Smooth muscle cell (in vitro differentiated cells): ENCODE data around the gene DIO1. TPM values are rescaled to one million over a fixed set of nuclear protein-coding genes. Genes with fewer than 3 reads are reported as not detected.

ENCODE experiments used
- DNase-seq: peaks from one replicate; lab custom pipeline; 2025; ENCODE audit not compliant: unreplicated experiment; lab: John Stamatoyannopoulos, UW
- H2AFZ ChIP-seq: fragments of 200-600 bp; sonication (generic); 2 replicates; pipeline ENCODE4 v1.6.0; 2016; ENCODE audit warnings: antibody characterized with exemption, low read depth, mild to moderate bottlenecking
- H3F3A ChIP-seq: fragments of 200-600 bp; sonication (generic); 2 replicates; pipeline ENCODE4 v1.6.0; 2017; ENCODE audit warnings: antibody characterized with exemption, low read depth
- H3K27ac ChIP-seq: fragments of 200-600 bp; sonication (generic); 2 replicates; pipeline ENCODE4 v1.5.1; 2016; ENCODE audit warnings: low read depth, mild to moderate bottlenecking
- H3K27me3 ChIP-seq: fragments of 200-600 bp; sonication (generic); 2 replicates; pipeline ENCODE4 v1.6.1; 2016; ENCODE audit warnings: low read depth, mild to moderate bottlenecking
- H3K36me3 ChIP-seq: fragments of 200-600 bp; sonication (generic); 2 replicates; pipeline ENCODE4 v1.5.1; 2016; ENCODE audit warnings: low read depth
- H3K4me1 ChIP-seq: fragments of 200-600 bp; sonication (generic); 2 replicates; pipeline ENCODE4 v1.5.1; 2016; ENCODE audit warnings: low read depth
- H3K4me2 ChIP-seq: fragments of 200-600 bp; sonication (generic); 2 replicates; pipeline ENCODE4 v1.6.0; 2016; ENCODE audit warnings: mild to moderate bottlenecking
- H3K4me3 ChIP-seq: fragments of 200-600 bp; sonication (generic); 2 replicates; pipeline ENCODE4 v1.5.1; 2016; ENCODE audit warnings: mild to moderate bottlenecking
- H3K79me2 ChIP-seq: fragments of 200-600 bp; sonication (generic); 2 replicates; pipeline ENCODE4 v1.6.0; 2016; ENCODE audit warnings: low read depth, mild to moderate bottlenecking
- H3K9ac ChIP-seq: fragments of 200-600 bp; sonication (generic); 2 replicates; pipeline ENCODE4 v1.6.0; 2016; ENCODE audit warnings: low read depth
- H3K9me3 ChIP-seq: fragments of 200-600 bp; sonication (generic); replicated peaks from 2 replicates; pipeline ENCODE4 v1.5.1; 2016; ENCODE audit warnings: low read depth
- H4K20me1 ChIP-seq: fragments of 200-600 bp; sonication (generic); 2 replicates; pipeline ENCODE4 v1.6.0; 2016; ENCODE audit warnings: low read depth
- WGBS: methylation state at CpG from one replicate; pipeline ENCODE4 v1.1.7; 2016; ENCODE audit warnings: low lambda C conversion rate; 5-methylcytosine and 5-hydroxymethylcytosine counted together
- polyA plus RNA-seq: library from polyadenylated mRNA; unstranded; fragments of >200 nt; fragmentation: Nextera tagmentation; extraction: Ambion mirVana; gene quantifications from 2 replicates; pipeline ENCODE4 v1.2.1, GENCODE V29; 2016
- total RNA-seq: library from RNA; depleted of rRNA; stranded (reverse); fragments of >200 nt; gene quantifications from 2 replicates; pipeline ENCODE4 v1.2.3, GENCODE V29; 2014
- TF ChIP-seq, protein P1 (sequence below): fragments of 200-600 bp; sonication (generic); IDR thresholded peaks from 2 replicates; pipeline ENCODE4 v1.5.1; 2017; ENCODE audit warnings: borderline replicate concordance, mild to moderate bottlenecking, antibody characterized with exemption; ENCODE audit not compliant: insufficient read depth, poor library complexity, severe bottlenecking

The DIO1 gene
- total and polyA plus RNA-seq, 2 experiments from 2014 or later: 0.16 TPM; not detected in 1

DNA sequence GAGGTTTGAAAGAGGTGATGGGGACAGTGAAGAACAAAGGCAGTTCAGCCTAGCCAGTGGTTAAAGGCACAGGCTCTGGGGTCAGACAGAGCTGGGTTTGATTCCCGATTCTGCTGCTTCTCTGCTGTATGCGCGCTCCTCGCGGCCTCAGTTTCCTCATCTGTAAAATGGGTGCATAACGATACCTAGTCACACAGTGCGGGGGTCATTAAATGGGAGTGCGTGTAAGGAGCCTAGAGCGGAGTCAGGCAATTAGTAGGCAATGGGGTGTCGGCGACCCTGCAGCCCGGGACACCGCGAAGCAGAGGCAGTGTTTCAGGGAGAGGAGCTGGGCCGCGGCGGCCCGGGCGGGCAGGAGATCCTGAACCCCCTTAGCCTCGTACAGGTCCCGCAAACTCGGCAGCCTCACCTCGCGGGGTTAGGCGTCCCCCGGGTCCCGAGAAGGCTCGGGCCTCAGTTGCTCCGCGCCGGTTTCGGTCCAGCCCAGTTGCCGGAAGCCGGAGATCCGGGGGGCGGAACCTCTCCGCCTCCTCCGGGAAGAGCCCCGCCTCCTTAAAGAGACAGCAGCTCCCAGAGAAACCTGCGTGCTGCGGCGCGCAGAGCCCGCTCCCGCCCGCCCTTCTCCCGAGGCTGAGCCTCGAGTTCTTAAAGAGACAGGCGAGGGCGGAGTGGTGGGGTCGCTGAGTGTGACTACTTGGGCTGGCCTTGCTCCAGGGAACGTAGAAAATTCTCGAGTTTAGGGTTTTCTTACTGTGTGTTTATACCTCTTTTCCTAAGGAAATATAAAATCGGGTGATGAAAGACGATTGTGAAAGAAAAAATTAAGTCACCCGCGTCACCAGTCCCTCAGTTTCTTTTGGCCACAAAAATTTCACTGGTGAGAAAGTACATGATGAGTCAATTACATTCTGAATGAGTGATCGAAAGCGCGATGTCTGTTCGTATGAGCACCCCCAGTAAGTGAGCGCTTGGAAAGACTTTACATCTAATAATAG is 4.4 kb upstream of the DIO1 start, which contains the start of gene YIPF1:
Gene YIPF1, minus strand, starts transcription at position 494 of the 995 bp plus-strand sequence. CDS start 860 bp downstream, outside the sequence.
- no peaks in the 10 kb centered on the region for H3K27me3 ChIP-seq
- peaks cover 6% of the 10 kb centered on the region for H3K4me1 ChIP-seq
- no peaks in the 10 kb centered on the region for H4K20me1 ChIP-seq
- H3K9me3 ChIP-seq: no peaks in the 10 kb centered on the region
- H3K4me2 ChIP-seq: peak within 1 kb of the TSS; percentile 80
- H3K27ac ChIP-seq: peak within 1 kb of the TSS; percentile 93
- peak within 1 kb of the TSS; percentile 90 for H3K9ac ChIP-seq
- H3K79me2 ChIP-seq: no peaks in the 10 kb centered on the region
- H3K36me3 ChIP-seq: no peaks in the 10 kb centered on the region
- peak within 1 kb of the TSS; percentile 90 for H3K4me3 ChIP-seq
- peak within 1 kb of the TSS; percentile 97 for H2AFZ ChIP-seq
- TF ChIP-seq, protein P1, sequence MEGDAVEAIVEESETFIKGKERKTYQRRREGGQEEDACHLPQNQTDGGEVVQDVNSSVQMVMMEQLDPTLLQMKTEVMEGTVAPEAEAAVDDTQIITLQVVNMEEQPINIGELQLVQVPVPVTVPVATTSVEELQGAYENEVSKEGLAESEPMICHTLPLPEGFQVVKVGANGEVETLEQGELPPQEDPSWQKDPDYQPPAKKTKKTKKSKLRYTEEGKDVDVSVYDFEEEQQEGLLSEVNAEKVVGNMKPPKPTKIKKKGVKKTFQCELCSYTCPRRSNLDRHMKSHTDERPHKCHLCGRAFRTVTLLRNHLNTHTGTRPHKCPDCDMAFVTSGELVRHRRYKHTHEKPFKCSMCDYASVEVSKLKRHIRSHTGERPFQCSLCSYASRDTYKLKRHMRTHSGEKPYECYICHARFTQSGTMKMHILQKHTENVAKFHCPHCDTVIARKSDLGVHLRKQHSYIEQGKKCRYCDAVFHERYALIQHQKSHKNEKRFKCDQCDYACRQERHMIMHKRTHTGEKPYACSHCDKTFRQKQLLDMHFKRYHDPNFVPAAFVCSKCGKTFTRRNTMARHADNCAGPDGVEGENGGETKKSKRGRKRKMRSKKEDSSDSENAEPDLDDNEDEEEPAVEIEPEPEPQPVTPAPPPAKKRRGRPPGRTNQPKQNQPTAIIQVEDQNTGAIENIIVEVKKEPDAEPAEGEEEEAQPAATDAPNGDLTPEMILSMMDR: no peak
- DNase-seq: peak; percentile 44
- H3F3A ChIP-seq: peaks cover 3% of the 10 kb centered on the region
- 4% methylated on average over 61 of the region's 62 CpGs for WGBS

DNA sequence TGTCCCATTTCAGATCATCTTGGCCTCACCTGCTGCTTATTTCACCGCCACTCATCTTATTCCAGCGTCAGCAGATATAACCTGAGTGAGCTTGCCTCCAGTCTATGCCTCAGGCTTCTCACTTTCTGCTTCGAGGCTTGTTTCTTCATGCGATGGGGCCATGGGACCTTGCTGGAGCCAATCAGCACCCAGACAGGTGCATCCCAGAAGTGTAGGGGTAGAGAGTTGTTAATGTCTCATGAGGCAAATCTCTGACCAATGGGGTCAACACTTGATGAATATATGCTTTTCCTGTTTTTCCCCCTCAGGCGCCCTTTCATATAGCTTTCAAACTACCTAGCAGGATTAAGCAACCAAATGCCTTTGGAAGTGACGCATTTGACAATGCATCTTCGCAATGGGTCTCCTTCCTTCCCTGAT is 3.5 kb upstream of the DIO1 start:
- Histone ChIP-seq H3K4me3 (peak overlapping the region; percentile 90), H3K4me2 (peak overlapping the region; percentile 80), H4K20me1 (no peaks in the 10 kb centered on the region), H3F3A (peaks cover 3% of the 10 kb centered on the region), H3K79me2 (no peaks in the 10 kb centered on the region), H3K27ac (peak overlapping the region; percentile 93), H3K9ac (peak overlapping the region; percentile 90), H3K27me3 (no peaks in the 10 kb centered on the region), H3K36me3 (no peaks in the 10 kb centered on the region), H2AFZ (peak overlapping the region; percentile 97), H3K9me3 (no peaks in the 10 kb centered on the region), H3K4me1 (peaks cover 6% of the 10 kb centered on the region)
- TF ChIP-seq, protein P1: no peak
- 89% methylated on average over 7 of the region's 7 CpGs for WGBS
- no peak for DNase-seq

DNA sequence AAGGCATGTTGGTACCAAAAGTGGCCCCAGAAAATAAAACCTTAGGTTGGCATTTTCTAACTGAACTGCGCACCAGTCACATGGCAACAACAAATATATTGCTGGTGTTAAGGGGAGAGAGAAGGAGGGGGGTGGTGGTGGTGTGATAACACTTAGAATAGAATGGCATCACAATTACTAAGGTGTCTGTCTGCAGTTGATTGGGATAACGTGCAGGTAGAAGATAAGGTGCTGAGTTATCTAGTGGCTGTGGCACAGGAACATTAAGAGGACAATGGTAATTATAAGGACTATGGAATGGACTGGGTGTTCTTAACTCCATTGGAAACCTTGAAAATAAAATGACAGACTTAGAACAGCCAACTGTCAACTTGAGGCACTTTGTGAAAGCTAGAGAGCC is 3.0 kb upstream of the DIO1 start:
- 85% methylated on average over 2 of the region's 2 CpGs for WGBS

More for the DNA sequence above, 3.0 kb upstream of the DIO1 start:
- Histone ChIP-seq H3K9ac (no peak overlapping the region), H3K36me3 (no peaks in the 10 kb centered on the region), H3K4me1 (peaks cover 6% of the 10 kb centered on the region), H2AFZ (no peak overlapping the region), H4K20me1 (no peaks in the 10 kb centered on the region), H3F3A (peaks cover 3% of the 10 kb centered on the region), H3K4me2 (no peak overlapping the region), H3K27ac (no peak overlapping the region), H3K79me2 (no peaks in the 10 kb centered on the region), H3K27me3 (no peaks in the 10 kb centered on the region), H3K4me3 (no peak overlapping the region), H3K9me3 (no peaks in the 10 kb centered on the region)
- TF ChIP-seq, protein P1: no peak
- DNase-seq: no peak
